Measurements from ENCODE around the gene LYST.
"Not testable (repeated sequence)": the region's sequence is repeated elsewhere in the genome, so short reads cannot be mapped to it uniquely, and the experiment has no call there.

LYST gene

GRCh38 chr1:235910357-235911299 lies 43.9 kb upstream of the LYST start:
- DNase-seq (ENCODE audit: extremely low spot score) = peak; percentile 60
- TF ChIP-seq FOXM1 (IDR thresholded peaks at IDR 0.05; ENCODE audit: borderline replicate concordance) (no peak), FOXK2 (IDR thresholded peaks at IDR 0.05) (no peak), FOXA1 (IDR thresholded peaks at IDR 0.05) (no peak)
- POLR2A ChIA-PET = interaction anchor here (1.0 to 1.2 kb wide), 2 partner anchors 10 to 61 kb away, joined by 3 read pairs; no protein-coding TSS in a partner anchor
- CTCF ChIA-PET = interaction anchor here (0.9 kb wide), 1 partner anchor 41 kb away, joined by 3 read pairs; no protein-coding TSS in a partner anchor

DNA sequence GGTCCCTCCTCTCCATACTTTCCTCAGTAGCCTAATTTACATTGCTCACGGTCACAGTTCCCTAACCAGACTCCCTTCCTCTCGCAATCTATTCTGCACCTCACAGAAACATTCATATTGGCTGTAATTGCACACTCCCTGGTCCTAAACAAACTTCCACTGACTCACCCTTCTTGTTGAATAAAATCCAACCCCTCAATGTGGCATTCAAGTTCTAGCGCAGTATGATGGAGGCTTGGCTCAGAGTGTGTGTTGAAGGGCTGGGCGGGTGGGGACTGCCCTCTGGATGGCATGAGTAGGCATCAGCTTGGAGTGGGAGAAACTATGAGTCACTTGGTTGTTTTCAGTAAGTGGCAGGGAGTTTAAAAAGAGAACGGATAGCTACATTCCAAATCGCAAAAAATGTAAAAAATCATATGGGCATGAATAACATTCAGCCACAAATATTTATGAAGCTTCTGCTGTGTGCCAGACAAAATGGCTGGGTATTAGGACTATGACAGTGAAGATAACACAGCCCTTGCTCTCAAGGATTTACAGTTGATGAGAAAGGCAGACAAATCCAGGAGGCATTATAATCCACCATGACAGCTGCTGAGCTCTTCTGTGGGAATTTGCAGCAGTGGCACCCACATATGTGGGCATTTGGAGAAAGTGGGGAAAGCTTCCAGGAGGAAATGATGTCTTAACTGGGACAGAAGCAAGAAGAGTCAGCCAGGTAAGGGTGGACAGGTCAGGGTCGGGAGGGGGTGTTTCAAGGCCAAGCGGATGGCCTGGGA lies 42.2 kb upstream of the LYST start:
- no peak for DNase-seq (ENCODE audit: extremely low spot score)
- ChIA-PET CTCF (no interaction called here), POLR2A (interaction anchor here (1.1 kb wide), 1 partner anchor 63 kb away, joined by 3 read pairs; no protein-coding TSS in a partner anchor)
- no peak for TF ChIP-seq LEF1 (IDR thresholded peaks at IDR 0.05; ENCODE audit: borderline replicate concordance)
- no peak for TF ChIP-seq FOXK2 (IDR thresholded peaks at IDR 0.05)
- TF ChIP-seq ELF4 (IDR thresholded peaks at IDR 0.05) = no peak
- TF ChIP-seq PKNOX1 (IDR thresholded peaks at IDR 0.05) = no peak
- no peak for TF ChIP-seq BHLHE40 (IDR thresholded peaks at IDR 0.05; ENCODE audit: borderline replicate concordance)
- no peak for TF ChIP-seq NFRKB (IDR thresholded peaks at IDR 0.05)

DNA sequence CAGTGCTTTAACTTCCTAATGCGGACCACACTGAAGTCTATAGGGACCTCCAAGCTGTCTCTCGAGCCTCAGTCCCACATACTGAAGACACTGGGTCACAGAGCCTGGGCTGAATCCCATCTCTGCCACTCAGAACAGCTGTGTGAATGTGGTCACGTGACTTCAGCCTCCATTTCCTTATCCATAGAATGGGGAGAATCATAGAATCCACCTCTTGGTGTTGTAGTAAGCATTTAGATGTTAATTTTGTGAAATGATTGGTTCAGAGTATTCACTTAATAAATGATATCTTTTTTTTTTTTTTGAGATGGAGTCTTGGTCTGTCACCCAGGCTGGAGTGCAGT lies 41.2 kb upstream of the LYST start:
- no peak for TF ChIP-seq FOXM1 (IDR thresholded peaks at IDR 0.05; ENCODE audit: borderline replicate concordance)
- no peak for TF ChIP-seq SP1 (IDR thresholded peaks at IDR 0.05)
- TF ChIP-seq PKNOX1 (IDR thresholded peaks at IDR 0.05) = no peak
- TF ChIP-seq ARNT (IDR thresholded peaks at IDR 0.05) = no peak
- TF ChIP-seq HDGF (IDR thresholded peaks at IDR 0.05; ENCODE audit: borderline replicate concordance) = no peak
- TF ChIP-seq LEF1 (IDR thresholded peaks at IDR 0.05; ENCODE audit: borderline replicate concordance) = no peak
- no peak for TF ChIP-seq TARDBP (IDR thresholded peaks at IDR 0.05)
- TF ChIP-seq SUZ12 (IDR thresholded peaks at IDR 0.05) = no peak
- no peak for TF ChIP-seq ZNF384 (IDR thresholded peaks at IDR 0.05)
- TF ChIP-seq BHLHE40 (IDR thresholded peaks at IDR 0.05; ENCODE audit: borderline replicate concordance) = no peak
- TF ChIP-seq FOXK2 (IDR thresholded peaks at IDR 0.05) = no peak
- no peak for DNase-seq (ENCODE audit: extremely low spot score)
- ChIA-PET CTCF (no interaction called here), POLR2A (no interaction called here)

GRCh38 chr1:235907187-235907896 lies 40.6 kb upstream of the LYST start:
- ChIA-PET POLR2A (no interaction called here), CTCF (interaction anchor here (1.2 kb wide), 1 partner anchor 11 kb away, joined by 4 read pairs; no protein-coding TSS in a partner anchor)
- no peak for DNase-seq (ENCODE audit: extremely low spot score)
- TF ChIP-seq CTBP1 (IDR thresholded peaks at IDR 0.05; ENCODE audit: borderline replicate concordance) (no peak), ELF4 (IDR thresholded peaks at IDR 0.05) (no peak), FOXA1 (IDR thresholded peaks at IDR 0.05) (no peak), NFRKB (IDR thresholded peaks at IDR 0.05) (no peak), ZNF384 (IDR thresholded peaks at IDR 0.05) (no peak), FOXK2 (IDR thresholded peaks at IDR 0.05) (no peak), L3MBTL2 (conservative IDR thresholded peaks at IDR 0.05) (no peak), LEF1 (IDR thresholded peaks at IDR 0.05; ENCODE audit: borderline replicate concordance) (no peak), ARNT (IDR thresholded peaks at IDR 0.05) (no peak), PKNOX1 (IDR thresholded peaks at IDR 0.05) (no peak), SUZ12 (IDR thresholded peaks at IDR 0.05) (no peak)

GRCh38 chr1:235906436-235906835 lies 39.7 kb upstream of the LYST start:
- ChIA-PET CTCF (interaction anchor here (1.2 kb wide), 1 partner anchor 11 kb away, joined by 4 read pairs; no protein-coding TSS in a partner anchor), POLR2A (no interaction called here)
- no peak for TF ChIP-seq SUZ12 (IDR thresholded peaks at IDR 0.05)
- TF ChIP-seq CTBP1 (IDR thresholded peaks at IDR 0.05; ENCODE audit: borderline replicate concordance) = no peak
- no peak for TF ChIP-seq FOXM1 (IDR thresholded peaks at IDR 0.05; ENCODE audit: borderline replicate concordance)
- TF ChIP-seq NFRKB (IDR thresholded peaks at IDR 0.05) = no peak
- TF ChIP-seq SP1 (IDR thresholded peaks at IDR 0.05) = no peak
- no peak for TF ChIP-seq L3MBTL2 (conservative IDR thresholded peaks at IDR 0.05)
- TF ChIP-seq ARNT (IDR thresholded peaks at IDR 0.05) = no peak
- DNase-seq (ENCODE audit: extremely low spot score) = no peak

- CTCF ChIA-PET, POLR2A ChIA-PET: not testable (repeated sequence)
Measured at GRCh38 chr1:235903809-235904208, 37.1 kb upstream of the LYST start.

More at GRCh38 chr1:235903809-235904208, 37.1 kb upstream of the LYST start:
- not testable (repeated sequence) for DNase-seq (ENCODE audit: extremely low spot score)
